Measurements from ENCODE around the gene ZBTB32.

Gene ZBTB32

DNA sequence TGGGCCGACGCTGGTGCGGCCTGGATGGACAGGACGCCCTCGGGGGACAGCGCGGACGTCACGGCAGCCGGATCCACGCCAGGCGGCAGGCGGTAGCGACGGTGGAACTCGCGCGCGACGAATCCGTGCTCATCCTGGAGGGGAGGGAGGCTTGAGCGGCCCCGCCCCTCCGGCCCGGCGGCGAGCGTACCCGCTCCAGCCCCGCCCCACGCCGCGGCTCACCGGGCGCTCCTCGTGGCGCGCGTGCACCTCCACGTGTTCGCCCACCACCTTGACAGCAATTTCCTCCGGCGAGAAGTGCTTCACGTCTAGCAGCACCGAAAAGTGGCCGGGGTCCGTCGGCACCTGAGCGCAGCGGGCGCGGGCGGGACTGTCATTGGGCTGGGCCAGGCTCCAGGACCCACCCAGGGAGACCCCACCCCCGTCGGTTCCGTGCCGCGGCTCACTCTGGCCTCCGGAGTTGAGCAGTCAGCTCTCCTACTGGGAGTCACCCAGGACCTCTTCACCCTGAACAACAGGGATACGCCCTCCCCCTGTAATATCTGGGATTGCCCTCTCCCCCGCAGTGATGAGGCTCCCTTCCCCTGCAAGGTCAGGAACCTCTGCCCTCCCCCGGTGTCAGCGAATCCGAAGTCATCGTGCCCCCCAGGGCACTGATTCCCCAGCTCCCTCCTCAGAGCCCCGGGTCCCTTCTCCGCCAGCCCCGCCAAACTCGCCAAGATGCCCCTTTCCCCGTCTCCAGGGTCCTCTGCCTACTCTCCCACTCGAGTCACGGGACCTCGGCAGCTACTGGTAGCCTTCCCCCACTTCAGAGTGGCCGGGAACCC, 51.4 kb downstream of the ZBTB32 start:
- DNase-seq: peak; percentile 22

DNA sequence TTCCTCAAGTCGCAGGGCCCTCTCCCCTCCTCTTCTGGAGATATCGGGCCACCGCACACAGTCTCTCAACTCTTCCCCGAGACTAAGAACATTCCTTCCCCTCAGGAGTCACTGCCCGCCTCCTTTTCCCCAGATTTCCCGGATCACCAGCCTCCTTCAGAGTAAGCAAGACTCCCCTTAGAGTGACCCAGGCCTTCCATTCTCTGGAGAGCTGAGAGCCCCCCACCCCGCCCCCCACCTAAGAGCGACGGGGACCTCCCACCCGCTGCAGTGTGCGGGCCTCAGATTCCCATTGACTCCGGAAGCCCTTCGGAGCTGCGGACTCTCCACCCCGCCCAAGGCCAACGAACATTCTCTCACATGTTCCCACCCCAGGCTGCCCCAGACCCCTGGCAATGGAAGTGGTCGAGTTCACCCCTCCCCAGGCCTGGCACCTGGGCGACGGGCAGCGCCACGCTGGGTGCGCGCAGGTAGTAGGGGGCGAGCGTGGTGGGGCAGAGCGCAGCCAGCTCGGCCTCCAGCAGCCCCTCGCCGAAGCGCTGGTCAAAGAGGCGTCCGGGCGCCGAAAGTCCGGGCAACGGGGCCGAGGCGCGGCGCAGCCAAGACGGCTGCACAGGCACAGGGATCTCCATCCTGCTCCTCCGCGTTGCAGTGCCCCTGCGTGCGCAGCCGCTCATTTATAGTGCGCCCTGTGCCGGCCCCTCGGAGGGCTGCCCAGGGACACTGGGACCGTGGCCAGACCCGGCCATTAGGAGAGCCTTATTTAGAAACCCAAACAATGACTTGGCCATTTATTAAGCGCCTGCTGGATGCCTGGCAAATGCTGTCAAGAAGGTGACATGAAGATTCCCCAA, 52.2 kb downstream of the ZBTB32 start, which contains the start of gene HSPB6:
Gene HSPB6 (minus strand): TSS at position 653 of the 854 bp plus-strand sequence. CDS start 21 bp downstream, at position 632.
- peak; percentile 13 for DNase-seq

- peak; percentile 58 for DNase-seq
Measured at GRCh38 chr19:35757231-35757748, 52.9 kb downstream of the ZBTB32 start.

DNA sequence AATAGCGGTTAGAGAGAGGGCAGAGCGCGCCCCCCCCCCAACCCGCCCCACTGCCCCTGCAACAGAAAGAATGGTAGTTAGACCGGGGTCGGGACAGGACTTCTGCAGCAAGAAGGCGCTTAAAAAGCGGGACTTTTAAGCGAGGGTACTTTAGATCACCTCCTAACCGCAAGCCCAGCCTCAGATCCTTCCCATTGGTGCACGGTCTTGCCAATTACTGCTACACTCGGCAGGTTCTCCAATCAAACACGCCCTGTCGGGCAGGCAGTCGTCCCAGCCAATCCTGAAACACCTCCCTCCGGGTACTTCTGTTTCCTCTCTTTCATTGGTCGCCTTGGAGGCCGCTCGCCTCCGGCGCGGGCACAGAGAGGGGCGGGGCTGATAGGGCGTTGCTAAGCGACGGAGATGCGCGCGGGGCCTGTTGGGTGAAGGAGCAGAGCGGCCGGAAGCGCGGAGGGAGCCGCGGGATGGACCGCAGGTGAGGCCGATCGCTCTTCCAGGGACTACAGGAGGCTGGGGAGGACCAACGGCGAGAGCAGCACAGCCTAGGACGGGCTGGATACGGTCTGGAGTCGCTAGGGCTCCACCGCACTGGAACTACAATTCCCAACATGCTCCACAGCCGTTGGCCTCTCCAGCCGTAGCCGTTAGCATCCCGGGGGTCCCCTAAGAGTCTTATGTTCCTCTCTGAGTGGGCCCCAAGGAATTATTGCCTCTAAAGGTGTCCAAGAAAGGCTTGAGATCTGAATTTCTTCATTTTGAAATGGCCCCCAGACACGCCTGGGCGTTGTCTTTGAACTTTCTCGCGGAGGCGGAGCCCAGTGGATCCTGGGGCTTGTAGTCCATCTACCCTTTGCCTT, 53.6 kb downstream of the ZBTB32 start, which contains the start of gene PROSER3:
Gene PROSER3 (plus strand): TSS at position 428 of the 860 bp plus-strand sequence. CDS start 40 bp downstream, at position 468.
- peak; percentile 97 for DNase-seq

GRCh38 chr19:35759697-35760096, 55.3 kb downstream of the ZBTB32 start:
- DNase-seq: no peak

DNA sequence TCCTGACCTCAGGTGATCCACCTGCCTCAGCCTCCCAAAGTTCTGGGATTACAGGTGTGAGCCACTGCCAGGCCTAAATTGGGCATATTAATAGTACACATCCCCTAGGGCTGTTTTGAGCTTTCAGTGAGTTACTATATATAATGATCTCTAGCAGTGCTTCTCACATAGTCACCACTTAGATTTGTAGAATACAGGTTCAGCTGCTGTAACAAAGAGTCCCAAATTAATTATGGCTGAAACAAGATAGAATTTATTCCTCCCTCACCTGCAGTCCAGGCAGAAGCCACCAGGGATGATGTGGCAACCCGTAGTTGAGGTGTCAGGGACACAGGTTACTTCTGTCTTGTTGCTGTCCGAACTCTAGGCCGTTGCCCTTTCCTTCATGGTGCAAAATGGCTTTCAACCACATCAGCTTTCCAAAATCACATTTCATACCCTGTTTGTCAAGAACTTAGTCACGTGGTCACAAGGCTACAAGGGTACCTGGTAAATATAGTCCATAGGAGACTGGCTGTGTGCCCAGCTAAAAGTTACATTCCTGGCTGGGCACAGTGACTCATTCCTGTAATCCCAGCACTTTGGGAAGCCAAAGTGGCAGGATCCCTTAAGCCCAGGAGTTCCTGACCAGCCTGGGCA, 56.5 kb downstream of the ZBTB32 start:
- no peak for DNase-seq

DNA sequence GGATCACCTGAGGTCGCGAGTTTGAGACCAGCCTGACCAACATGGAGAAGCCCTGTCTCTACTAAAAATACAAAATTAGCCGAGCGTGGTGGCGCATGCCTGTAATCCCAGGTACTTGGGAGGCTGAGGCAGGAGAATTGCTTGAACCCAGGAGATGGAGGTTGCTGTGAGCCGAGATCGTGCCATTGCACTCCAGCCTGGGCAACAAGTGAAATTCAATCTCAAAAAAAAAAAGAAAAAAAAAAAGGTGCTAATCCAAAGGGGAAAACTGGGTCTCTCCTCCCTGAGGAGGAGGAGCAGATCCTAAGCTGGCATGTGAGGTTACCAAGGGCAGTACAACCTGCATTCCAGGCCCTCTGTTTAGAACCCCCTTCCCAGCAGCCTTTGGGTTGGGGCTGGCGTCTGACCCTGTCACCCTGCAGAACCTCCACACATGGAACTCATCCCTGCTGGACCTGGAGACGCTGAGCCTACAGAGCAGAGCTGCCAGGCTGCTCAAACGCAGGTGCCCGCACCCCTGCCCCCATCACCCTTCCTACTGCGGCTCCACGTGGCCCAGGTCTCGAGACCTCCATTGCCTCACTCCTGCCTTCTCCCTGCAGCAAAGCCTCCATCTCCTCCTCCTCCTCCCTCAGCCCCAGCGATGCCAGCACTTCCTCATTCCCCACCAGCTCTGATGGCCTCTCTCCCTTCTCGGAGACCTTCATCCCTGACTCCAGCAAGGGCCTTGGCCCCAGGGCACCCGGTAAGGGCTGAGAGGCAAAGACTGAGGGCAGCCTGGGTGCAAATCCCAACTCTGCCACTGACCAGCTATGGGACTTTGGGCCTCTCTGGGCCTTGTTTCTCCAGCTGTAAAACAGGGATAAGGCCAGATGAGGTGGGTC, 60.3 kb downstream of the ZBTB32 start:
- peak; percentile 10 for DNase-seq
